Activated CD8-positive, alpha-beta memory T cell treated with anti-CD3 and anti-CD28 coated beads for 1 hour (primary cell): ENCODE results near the gene ENAH.
A peak's percentile ranks its signal among the peaks of the same experiment; 100 is the strongest.
"Not testable (repeated sequence)": the region's sequence is repeated elsewhere in the genome, so short reads cannot be mapped to it uniquely, and the experiment has no call there.

Experiments used
- DNase-seq, 2 donors: peaks; one replicate each; pipeline ENCODE4 v3.0.0-alpha.2; 2020; ENCODE audit warnings: low read depth in 1 of 2; ENCODE audit errors: extremely low read depth in 1 of 2

Gene ENAH

GRCh38 chr1:225652729-225653462, at the start of gene ENAH:
ENAH (minus strand) TSS chr1:225653123; CDS start chr1:225652690, 433 bp downstream.
- DNase-seq, result peak in 1 of 2 donors; percentile 11

- DNase-seq, result no peak
These were observed 48.1 kb upstream of the ENAH start for GRCh38 chr1:225700889-225701465.

GRCh38 chr1:225700164-225700821, 47.4 kb upstream of the ENAH start:
- DNase-seq, result no peak

- DNase-seq, result no peak
These were observed 46.4 kb upstream of the ENAH start for GRCh38 chr1:225699336-225699735.

GRCh38 chr1:225698194-225698593, 45.3 kb upstream of the ENAH start:
- DNase-seq, result not testable (repeated sequence)

GRCh38 chr1:225697428-225697827, 44.5 kb upstream of the ENAH start:
- DNase-seq, result no peak

GRCh38 chr1:225695578-225696337, 42.8 kb upstream of the ENAH start:
- no peak for DNase-seq

GRCh38 chr1:225694151-225694603, 41.3 kb upstream of the ENAH start:
- no peak for DNase-seq

- not testable (repeated sequence) for DNase-seq
These were observed 40.8 kb upstream of the ENAH start for GRCh38 chr1:225693697-225694096.

- DNase-seq, result no peak
These were observed 40.3 kb upstream of the ENAH start for GRCh38 chr1:225693085-225693696.

GRCh38 chr1:225692517-225692879, 39.6 kb upstream of the ENAH start:
- DNase-seq, result no peak

- DNase-seq, result no peak
These were observed 39.1 kb upstream of the ENAH start for GRCh38 chr1:225691861-225692516.

- DNase-seq, result no peak
These were observed 38.5 kb upstream of the ENAH start for GRCh38 chr1:225691377-225691776.

GRCh38 chr1:225689882-225690459, 37.0 kb upstream of the ENAH start:
- DNase-seq, result no peak

GRCh38 chr1:225688345-225688744, 35.4 kb upstream of the ENAH start:
- DNase-seq, result no peak

GRCh38 chr1:225685476-225686176, 32.7 kb upstream of the ENAH start:
- no peak for DNase-seq

- no peak for DNase-seq
These were observed 31.8 kb upstream of the ENAH start for GRCh38 chr1:225684741-225685140.

GRCh38 chr1:225681231-225681630, 28.3 kb upstream of the ENAH start:
- no peak for DNase-seq

- DNase-seq, result no peak
These were observed 25.6 kb upstream of the ENAH start for GRCh38 chr1:225678545-225678944.
